SK-N-SH treated with all-trans-retinoic acid at 6 μM for 48 hours (cell line): ENCODE measurements around the gene LPXN.

Experiments used
- ARNTL ChIP-seq: fragments of 450-650 bp; formaldehyde crosslinking; IDR thresholded peaks from 2 replicates; pipeline ENCODE4 v1.5.0; 2020; ENCODE audit warnings: low read depth, mild to moderate bottlenecking, moderate library complexity, borderline replicate concordance
- BACH2 ChIP-seq: fragments of 250-450 bp; sonication (Bioruptor Pico); IDR thresholded peaks from 2 replicates; pipeline ENCODE4 v1.9.0; 2021; ENCODE audit warnings: mild to moderate bottlenecking, borderline replicate concordance
- PATZ1 ChIP-seq: fragments of 250-450 bp; sonication (Bioruptor Pico); IDR thresholded peaks from 2 replicates; pipeline ENCODE4 v1.8.0; 2020; ENCODE audit warnings: mild to moderate bottlenecking, moderate library complexity, borderline replicate concordance
- POU6F1 ChIP-seq: fragments of 250-450 bp; sonication (Bioruptor Pico); IDR thresholded peaks from 2 replicates; pipeline ENCODE4 v1.8.0; 2021; ENCODE audit warnings: low read depth, mild to moderate bottlenecking, moderate library complexity, borderline replicate concordance
- TCF4 ChIP-seq: fragments of 250-450 bp; sonication (Bioruptor Pico); IDR thresholded peaks from 2 replicates; pipeline ENCODE4 v1.8.0; 2021; ENCODE audit warnings: mild to moderate bottlenecking, moderate library complexity, borderline replicate concordance
- ZFP3 ChIP-seq: fragments of 250-450 bp; sonication (Bioruptor Pico); IDR thresholded peaks from 2 replicates; pipeline ENCODE4 v1.5.0; 2020; ENCODE audit warnings: mild to moderate bottlenecking, moderate library complexity
- ZNF70 ChIP-seq: fragments of 450-650 bp; formaldehyde crosslinking; IDR thresholded peaks from 2 replicates; pipeline ENCODE4 v1.5.0; 2020; ENCODE audit warnings: mild to moderate bottlenecking, moderate library complexity

GRCh38 chr11:58573451-58574104, 2.1 kb downstream of the LPXN start:
- peak; percentile 43; the same call in 1 of the 2 replicates for TF ChIP-seq POU6F1 (CRISPR knock-in tag)
- TF ChIP-seq ARNTL (CRISPR knock-in tag): no peak
- no peak for TF ChIP-seq TCF4
- TF ChIP-seq ZNF70 (CRISPR knock-in tag): no peak
- TF ChIP-seq ZFP3: no peak
- TF ChIP-seq BACH2 (CRISPR knock-in tag): no peak
- TF ChIP-seq PATZ1 (CRISPR knock-in tag): no peak
